T-helper 2 cell (primary cell): ENCODE data around the gene TBCEL.
"Not testable (repeated sequence)": the region's sequence is repeated elsewhere in the genome, so short reads cannot be mapped to it uniquely, and the experiment has no call there.

Experiments
- DNase-seq, 5 experiments: peaks; one replicate each; pipeline versions ENCODE4 v3.0.0 to v3.0.0-alpha.2; 2012 to 2022

TBCEL gene

GRCh38 chr11:121109471-121109870, 85.6 kb downstream of the TBCEL start:
- DNase-seq: no peak

DNA sequence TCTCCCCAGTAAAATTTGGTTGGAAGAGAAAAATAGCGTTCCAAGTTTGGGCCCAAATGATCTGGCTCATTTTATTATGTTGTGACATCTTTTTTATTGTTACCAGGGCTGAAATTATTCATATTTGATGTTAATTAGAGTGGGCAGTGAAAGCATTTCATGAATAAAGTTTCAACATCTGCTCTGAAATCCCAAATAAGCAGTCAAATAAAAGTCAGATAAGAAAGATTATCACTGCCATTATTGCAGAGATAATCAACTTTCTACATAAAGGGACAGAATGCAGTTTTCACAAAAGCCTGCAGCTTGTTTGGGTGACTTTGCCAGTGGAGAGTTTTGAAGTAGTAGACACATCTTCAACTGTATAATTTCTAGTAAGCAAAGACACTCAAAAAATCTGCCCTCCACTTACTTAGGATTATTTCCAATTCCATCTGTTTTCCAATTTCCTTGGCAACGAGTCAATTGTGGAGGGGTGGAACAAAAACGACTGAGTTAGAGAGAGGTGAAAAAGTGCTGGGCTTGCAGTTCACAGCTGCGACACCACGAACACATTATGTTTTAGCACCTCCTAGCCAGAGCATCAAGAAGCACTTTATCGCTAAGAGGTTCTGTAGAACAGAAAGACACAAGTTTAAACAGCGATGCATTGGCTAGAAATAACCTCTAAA, 86.1 kb downstream of the TBCEL start:
- DNase-seq: no peak

- no peak for DNase-seq
Observed at GRCh38 chr11:121110871-121111724, 87.2 kb downstream of the TBCEL start.

DNA sequence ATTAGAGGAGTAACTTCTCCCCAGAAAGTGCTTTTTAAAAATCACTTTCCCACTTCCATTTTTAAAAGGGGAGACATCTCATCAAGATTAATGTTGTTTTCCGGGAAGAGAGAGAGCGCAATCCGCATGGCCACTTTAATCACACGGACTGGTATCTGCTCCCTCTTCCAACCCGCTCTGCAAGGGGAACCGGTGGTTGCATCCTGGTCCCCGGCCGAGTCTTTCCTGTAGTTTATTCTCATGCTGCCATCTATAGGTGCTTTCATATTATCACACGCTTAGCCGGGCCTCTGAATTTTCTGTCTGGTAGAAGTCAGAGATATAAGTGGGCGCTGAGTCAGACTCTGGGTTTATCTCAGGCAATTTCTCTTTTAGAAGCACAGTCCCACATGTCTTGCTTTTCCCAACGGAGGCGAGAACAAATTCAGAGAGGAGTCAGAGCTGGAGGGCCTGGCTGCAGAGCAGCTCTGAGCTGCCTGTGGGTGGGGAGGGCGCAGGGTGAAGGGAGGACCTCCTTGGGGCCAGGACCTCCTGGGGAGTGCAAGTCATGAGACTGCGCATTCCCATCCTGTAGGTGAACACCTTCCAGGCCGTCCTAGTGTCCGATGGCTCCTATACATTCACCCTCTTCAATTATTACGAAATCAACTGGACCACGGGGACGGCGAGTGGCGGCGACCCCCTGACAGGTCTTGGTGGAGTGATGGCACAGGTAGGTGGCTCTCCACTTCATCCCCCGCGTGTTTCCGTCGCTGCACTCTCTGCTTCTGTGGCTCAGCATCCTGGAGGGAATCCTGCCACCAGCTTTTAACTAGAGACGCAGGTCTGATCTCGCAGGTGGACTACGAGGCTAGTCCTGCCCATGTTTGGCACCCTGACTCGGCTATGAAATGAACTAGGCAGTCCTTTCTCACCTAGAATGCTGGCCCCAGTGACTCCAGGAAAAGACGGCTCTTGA, 88.9 kb downstream of the TBCEL start:
- peak in 1 of 5 experiments; percentile 50 for DNase-seq

DNA sequence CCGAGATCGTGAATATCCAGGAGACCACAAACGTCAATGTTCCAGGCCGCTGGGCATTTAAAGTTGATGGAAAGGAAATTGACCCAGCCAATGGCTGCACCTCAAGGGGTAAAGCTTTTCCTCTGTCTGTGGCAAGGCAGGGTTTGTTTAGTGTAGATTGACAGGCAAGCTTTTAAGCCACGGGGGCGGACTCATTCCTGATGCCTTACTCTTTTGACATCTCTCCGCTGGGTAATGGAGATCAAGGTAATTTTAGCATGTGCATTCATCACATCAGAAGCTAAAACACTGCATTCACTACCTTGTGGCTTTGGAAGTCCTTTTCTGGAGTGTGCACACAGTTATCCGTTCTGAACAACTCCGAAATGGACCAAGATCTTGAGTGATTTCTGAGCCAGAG, 89.7 kb downstream of the TBCEL start:
- DNase-seq: no peak

DNA sequence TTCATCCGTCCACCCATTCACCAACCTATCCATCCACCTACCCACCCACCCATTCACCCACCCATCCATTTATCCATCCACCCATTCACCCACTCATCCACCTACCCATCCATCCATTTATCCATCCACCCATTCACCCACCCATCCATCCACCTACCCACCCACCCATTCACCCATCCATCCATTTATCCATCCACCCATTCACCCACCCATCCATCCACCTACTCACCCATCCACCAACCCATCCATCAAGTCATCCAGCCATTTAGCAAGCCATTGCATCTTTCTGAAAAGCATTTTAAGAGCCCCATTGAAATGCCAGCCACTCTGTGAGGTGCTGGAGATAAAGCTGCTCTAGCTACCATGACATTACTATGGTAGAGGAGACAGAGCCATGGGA, 91.1 kb downstream of the TBCEL start:
- DNase-seq: not testable (repeated sequence)

DNA sequence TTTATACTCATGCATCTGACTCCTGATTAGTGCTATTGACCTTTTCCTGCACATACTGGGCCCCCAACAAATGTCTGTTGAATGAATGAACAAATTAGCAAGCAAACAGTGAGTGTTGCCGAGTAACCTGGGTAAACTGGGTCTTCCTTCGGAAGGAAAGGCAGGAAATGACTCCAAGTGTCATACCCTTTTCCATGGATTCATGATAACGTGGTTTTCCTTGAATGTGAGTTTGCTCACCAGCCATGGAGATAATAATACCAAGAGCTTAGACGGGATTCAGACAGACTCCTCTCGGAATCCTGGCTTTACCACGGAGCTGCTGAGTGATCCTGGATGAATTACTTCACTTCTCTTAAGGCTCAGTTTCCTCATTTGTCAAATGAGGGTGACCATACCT, 93.9 kb downstream of the TBCEL start:
- DNase-seq: no peak

DNA sequence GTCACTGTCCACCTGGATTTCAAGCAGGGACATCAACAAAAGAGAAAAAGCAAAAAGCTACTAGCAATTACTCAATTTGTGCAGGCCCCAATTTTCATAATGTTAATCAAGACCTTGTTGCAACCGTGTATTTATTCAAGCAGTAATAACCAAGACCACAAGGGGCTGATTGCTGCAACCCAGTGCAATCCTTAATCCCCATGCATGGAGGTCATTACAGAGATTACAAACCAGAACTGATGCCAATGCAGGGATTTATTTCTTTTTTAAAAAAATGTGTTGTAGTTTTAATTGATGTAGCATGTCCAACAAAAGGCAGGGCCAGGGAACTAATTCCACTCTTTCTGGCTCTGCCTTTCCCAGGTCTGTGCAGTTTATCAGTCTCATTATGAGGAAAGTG, 95.5 kb downstream of the TBCEL start:
- DNase-seq: no peak

DNA sequence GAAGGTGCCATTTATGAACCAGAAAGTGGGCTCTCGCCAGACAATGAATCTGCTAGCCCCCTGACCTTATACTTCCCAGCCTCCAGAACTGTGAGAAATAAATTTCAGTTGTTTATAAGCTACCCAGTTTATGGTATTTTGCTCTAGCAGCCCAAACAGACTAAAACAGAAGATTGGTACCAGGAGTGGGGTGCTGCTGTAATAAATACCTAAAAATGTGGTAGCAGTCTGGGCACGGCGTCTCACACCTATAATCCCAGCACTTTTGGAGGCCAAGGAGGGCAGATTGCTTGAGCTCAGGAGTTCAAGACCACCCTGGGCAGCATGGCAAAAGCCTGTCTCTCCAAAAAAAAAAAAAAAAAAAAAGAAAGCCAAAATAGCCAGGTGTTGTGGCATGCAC, 98.4 kb downstream of the TBCEL start:
- no peak for DNase-seq

GRCh38 chr11:121123496-121124069, 99.7 kb downstream of the TBCEL start:
- no peak for DNase-seq

GRCh38 chr11:121127809-121128208, 103.9 kb downstream of the TBCEL start:
- DNase-seq: no peak

DNA sequence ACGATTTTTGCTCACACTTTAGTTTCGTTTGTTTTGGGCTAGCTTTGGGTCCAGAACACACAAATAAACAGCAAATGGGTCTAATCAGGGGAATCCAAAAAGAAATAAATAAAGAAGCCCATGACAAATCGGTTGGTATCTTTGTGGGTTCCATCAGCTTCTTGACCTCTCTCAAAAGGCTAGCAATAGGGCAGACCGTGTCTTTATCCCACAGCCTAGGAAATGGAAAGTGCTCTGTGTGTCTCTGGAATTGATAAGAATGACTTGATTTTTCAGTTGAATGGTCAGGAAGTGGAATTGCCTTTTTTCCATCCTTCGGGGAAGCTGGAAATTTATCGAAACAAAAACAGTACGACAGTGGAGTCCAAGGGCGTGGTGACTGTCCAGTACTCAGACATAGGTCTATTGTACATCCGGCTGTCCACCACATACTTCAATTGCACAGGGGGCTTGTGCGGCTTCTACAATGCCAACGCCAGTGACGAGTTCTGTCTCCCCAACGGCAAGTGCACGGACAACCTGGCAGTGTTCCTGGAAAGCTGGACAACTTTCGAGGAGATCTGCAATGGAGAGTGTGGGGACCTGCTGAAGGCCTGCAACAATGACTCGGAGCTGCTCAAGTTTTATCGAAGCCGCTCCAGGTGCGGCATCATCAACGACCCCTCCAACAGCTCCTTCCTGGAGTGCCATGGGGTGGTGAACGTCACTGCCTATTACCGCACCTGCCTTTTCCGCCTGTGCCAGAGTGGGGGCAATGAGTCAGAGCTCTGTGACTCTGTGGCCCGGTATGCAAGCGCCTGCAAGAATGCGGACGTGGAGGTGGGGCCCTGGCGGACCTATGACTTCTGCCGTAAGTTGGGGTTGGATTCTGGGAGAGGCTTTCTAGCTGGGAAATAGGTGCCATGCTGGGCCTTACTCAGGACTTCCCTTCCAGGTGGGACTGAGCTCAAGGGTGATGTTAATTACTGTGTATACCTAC, 105.7 kb downstream of the TBCEL start:
- DNase-seq: no peak

DNA sequence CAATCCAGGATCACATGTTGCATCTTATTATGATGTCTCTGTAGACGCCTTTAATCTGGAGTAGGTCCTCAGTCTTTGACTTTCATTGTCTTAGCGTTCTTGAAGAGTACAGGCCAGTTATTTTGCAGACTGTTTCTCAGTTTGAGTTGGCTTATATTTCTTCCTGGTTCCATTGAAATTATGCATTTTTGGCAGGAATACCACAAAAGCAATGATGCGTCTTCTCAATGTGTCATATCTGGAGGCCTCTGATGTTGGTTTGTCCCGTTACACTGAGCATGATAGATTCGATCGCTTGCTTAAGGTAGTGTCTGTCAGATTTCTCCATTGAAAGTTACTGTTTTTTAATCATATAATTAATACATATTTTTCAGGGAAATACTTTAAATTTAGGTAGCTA, 107.8 kb downstream of the TBCEL start:
- DNase-seq: no peak

DNA sequence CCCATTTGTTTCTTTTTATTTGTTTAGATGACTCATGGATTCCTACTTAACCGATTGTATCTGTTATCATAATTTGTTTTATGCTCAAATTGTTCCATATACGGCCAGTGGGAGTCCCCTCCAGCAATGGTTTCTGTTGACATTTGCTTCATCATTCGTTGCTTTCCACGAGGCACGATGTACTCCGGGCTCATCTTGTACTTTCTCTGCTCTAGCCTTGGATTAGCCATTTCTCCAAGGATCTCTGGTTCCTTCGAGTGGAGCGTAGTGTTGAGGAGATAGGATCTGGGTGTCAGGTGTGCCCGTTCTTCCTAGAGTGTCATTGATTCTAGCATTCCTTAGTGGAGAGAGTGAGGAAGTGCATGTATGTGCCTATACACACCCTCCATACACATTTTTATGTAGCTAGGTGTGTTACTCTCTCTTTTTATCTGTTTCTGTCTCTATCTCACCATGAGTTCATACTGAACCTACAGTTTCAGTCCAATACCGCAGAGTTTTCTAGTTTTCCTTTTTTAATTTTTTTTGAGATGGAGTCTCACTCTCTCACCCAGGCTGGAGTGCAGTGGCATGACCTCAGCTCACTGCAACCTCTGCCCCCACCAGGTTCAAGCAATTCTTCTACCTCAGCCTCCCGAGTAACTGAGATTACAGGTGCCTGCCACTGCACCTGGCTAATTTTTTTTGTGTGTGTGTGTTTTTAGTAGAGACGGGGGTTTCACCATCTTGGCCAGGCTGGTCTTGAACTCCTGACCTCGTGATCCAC, 108.5 kb downstream of the TBCEL start:
- no peak for DNase-seq

DNA sequence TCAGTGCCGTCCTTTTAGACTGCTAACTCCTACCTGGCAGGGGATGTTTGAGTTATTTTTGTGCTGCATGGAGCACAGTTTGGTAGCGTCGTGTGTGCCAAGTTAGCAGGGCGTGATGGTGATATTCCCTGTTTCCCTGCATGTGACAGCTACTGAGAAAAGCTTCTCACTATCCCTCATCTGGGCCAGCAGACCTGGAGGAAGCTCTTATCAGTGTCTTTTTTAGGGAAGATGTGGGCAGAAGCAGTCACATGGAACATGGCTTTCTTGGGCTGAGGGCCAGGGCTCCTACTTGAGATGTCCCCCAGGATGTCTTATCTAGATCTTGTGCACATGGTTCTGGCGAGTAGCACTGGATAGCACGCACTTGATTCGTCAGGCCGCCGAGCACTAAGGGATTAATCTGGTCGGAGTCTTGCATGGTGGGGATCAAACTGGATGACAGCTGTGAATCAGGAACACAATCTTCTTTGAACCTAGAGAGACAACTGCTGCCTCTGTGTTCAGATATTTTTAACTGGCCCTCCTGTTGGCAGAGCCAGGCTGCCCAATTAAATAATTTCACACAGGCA, 110.9 kb downstream of the TBCEL start:
- no peak for DNase-seq

GRCh38 chr11:121137005-121137404, 113.1 kb downstream of the TBCEL start:
- DNase-seq: no peak

DNA sequence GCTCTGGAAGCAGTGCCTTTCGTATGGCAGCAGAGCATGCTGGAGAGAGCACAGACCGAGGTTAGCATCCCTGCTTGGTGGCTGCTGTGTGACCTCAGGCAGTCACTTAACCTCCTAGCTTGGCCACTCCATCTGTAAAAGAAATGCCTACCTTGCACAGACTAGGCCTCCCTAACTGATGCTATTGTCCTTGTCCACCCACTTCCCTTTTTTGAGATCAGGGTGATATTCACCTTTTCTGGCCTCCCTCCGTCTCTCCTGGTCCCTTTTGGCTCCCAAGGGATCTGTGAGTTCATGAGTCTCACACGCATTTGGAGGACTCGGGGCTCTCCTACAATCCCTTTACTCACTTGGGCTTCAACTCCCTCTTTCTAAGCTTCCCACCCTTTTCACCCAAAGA, 114.4 kb downstream of the TBCEL start:
- no peak for DNase-seq

- no peak for DNase-seq
Observed at GRCh38 chr11:121140369-121140768, 116.5 kb downstream of the TBCEL start.
